HepG2 (cell line): ENCODE data around the gene NKAIN4. TPM values are rescaled to one million over a fixed set of nuclear protein-coding genes. Genes with fewer than 3 reads are reported as not detected.
A peak's percentile ranks its signal among the peaks of the same experiment; 100 is the strongest.

ENCODE experiments used
- BRCA1 ChIP-seq: sonication (generic); formaldehyde crosslinking; IDR thresholded peaks from 2 replicates; pipeline ENCODE4 v1.4.0; 2020; ENCODE audit warnings: missing genetic modification reagents
- EED ChIP-seq: sonication (generic); formaldehyde crosslinking; IDR thresholded peaks from 2 replicates; pipeline ENCODE4 v1.5.0; 2020; ENCODE audit warnings: mild to moderate bottlenecking, missing genetic modification reagents
- KDM5B ChIP-seq: sonication (generic); formaldehyde crosslinking; IDR thresholded peaks from 2 replicates; pipeline ENCODE4 v1.4.0; 2020; ENCODE audit warnings: missing genetic modification reagents, mild to moderate bottlenecking, borderline replicate concordance
- MAF1 ChIP-seq: sonication (generic); formaldehyde crosslinking; IDR thresholded peaks from 2 replicates; pipeline ENCODE4 v1.5.0; 2020; ENCODE audit warnings: missing genetic modification reagents, borderline replicate concordance
- MAZ ChIP-seq, 2 experiments: sonication (generic) in 1 of 2; formaldehyde crosslinking in 1 of 2; IDR thresholded peaks; 2 replicates each; pipeline versions ENCODE4 v1.5.0 to v1.6.1; 2012 to 2020; ENCODE audit warnings: low read depth in 2 of 2, mild to moderate bottlenecking in 2 of 2, borderline replicate concordance in 1 of 2, improper control_type of control experiment in 1 of 2, low read length in 1 of 2, missing genetic modification reagents in 1 of 2, moderate library complexity in 1 of 2
- NFE2L2 ChIP-seq: fragments of 150-350 bp; IDR thresholded peaks from 2 replicates; pipeline ENCODE4 v1.6.1; 2014; ENCODE audit warnings: low read length
- RFX3 ChIP-seq: IDR thresholded peaks from 2 replicates; pipeline ENCODE4 v1.6.1; 2016; ENCODE audit warnings: missing biosample characterization, missing genetic modification reagents
- ZNF143 ChIP-seq: sonication (generic); formaldehyde crosslinking; IDR thresholded peaks from 2 replicates; pipeline ENCODE4 v1.4.0; 2020; ENCODE audit warnings: missing genetic modification reagents
- ZNF264 ChIP-seq: sonication (generic); formaldehyde crosslinking; IDR thresholded peaks from 2 replicates; pipeline ENCODE4 v1.4.0; 2020; ENCODE audit warnings: missing genetic modification reagents
- ZNF558 ChIP-seq: sonication (generic); formaldehyde crosslinking; IDR thresholded peaks from 2 replicates; pipeline ENCODE4 v1.9.0; 2022; ENCODE audit warnings: mild to moderate bottlenecking, missing genetic modification reagents, borderline replicate concordance
- ZNF781 ChIP-seq: sonication (generic); formaldehyde crosslinking; IDR thresholded peaks from 2 replicates; pipeline ENCODE4 v1.5.1; 2020; ENCODE audit warnings: borderline replicate concordance, mild to moderate bottlenecking, missing genetic modification reagents; ENCODE audit errors: not compliant biosample characterization
- polyA plus RNA-seq, 8 experiments: library from polyadenylated mRNA; depleted of rRNA in 3 of 8; stranded (reverse) in 7 of 8; unstranded in 1 of 8; fragments of >200 nt; fragmentation: Illumina TruSeq in 4 of 8; extraction: Trizol in 4 of 8; gene quantifications; 2 replicates each; pipeline versions ENCODE4 v1.2.1 to v1.2.3, GENCODE V29; 2011 to 2016; ENCODE audit warnings: low read depth in 4 of 8, missing spikeins in 1 of 8, mixed read lengths in 1 of 8; ENCODE audit not compliant: insufficient read depth in 1 of 8
- total RNA-seq, 5 experiments: library from RNA; depleted of rRNA; stranded (reverse); fragments of >200 nt; fragmentation: Illumina TruSeq; extraction: Trizol; gene quantifications; 2 replicates each; pipeline ENCODE4 v1.2.3, GENCODE V29; 2016; ENCODE audit warnings: low read depth in 1 of 5
- TF ChIP-seq, protein P1 (sequence below): fragments of 450-650 bp; IDR thresholded peaks from 2 replicates; pipeline ENCODE4 v1.6.1; 2017; ENCODE audit warnings: mild to moderate bottlenecking
- TF ChIP-seq, protein P2 (sequence below): sonication (generic); formaldehyde crosslinking; IDR thresholded peaks from 2 replicates; pipeline ENCODE4 v1.4.0; 2020; ENCODE audit warnings: missing genetic modification reagents, borderline replicate concordance
- TF ChIP-seq, protein P3 (sequence below): sonication (generic); formaldehyde crosslinking; IDR thresholded peaks from 2 replicates; pipeline ENCODE4 v1.5.0; 2020; ENCODE audit warnings: mild to moderate bottlenecking, missing genetic modification reagents
- TF ChIP-seq, protein P4 (sequence below): sonication (generic); formaldehyde crosslinking; IDR thresholded peaks from 2 replicates; pipeline ENCODE4 v1.8.0; 2022; ENCODE audit warnings: mild to moderate bottlenecking, missing genetic modification reagents; ENCODE audit not compliant: insufficient replicate concordance

The NKAIN4 gene
- total and polyA plus RNA-seq, 2 of the 13 experiments (the other 11 are each of a cell fraction or from before 2014, with no cell fraction given), result not detected

DNA sequence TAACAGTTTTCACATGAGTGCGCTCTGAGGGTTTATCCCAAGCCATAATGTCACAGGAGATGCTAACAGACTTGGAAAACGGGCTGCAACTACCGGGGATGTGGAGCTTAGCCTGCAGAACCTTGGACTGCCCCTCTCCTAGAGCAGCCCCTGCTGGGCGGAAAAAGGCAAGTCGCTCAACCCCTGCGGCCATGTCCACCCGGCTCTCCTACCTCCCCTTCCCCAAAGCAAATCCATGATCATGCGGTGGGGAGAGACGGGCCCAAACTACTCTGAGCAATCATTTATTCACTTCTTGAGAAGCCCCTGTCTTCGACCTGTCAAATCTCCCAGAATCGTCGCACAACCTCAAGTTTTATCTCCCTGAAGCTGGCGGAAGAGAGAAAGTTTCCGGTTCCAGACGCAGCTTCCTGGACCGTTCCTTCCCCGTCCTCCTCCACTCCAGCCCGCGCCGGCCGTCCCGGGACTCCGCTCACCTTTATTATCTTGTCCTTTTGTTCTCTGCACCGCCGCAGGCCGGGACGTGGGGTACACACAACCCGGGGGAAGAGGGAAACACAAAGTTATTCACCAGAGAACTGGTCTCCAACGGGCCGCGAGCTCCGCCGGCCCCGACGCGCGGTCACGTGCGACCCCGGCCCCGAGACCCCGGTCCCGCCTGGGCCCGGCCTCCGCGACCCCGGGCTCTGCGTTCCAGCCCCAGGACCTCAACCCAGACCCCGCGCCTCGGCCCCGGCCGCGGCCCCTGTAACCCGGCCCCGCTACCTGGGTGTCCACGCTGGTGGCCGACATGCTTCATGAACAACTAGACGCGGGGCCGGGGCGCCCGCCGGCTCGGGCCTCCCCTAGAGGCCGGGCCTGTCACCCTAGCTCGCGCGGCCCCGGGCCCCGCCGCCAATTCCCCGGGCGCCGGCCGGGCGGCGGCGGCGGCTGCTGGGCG is 38.9 kb downstream of the NKAIN4 start (continued):
- TF ChIP-seq, protein P1, sequence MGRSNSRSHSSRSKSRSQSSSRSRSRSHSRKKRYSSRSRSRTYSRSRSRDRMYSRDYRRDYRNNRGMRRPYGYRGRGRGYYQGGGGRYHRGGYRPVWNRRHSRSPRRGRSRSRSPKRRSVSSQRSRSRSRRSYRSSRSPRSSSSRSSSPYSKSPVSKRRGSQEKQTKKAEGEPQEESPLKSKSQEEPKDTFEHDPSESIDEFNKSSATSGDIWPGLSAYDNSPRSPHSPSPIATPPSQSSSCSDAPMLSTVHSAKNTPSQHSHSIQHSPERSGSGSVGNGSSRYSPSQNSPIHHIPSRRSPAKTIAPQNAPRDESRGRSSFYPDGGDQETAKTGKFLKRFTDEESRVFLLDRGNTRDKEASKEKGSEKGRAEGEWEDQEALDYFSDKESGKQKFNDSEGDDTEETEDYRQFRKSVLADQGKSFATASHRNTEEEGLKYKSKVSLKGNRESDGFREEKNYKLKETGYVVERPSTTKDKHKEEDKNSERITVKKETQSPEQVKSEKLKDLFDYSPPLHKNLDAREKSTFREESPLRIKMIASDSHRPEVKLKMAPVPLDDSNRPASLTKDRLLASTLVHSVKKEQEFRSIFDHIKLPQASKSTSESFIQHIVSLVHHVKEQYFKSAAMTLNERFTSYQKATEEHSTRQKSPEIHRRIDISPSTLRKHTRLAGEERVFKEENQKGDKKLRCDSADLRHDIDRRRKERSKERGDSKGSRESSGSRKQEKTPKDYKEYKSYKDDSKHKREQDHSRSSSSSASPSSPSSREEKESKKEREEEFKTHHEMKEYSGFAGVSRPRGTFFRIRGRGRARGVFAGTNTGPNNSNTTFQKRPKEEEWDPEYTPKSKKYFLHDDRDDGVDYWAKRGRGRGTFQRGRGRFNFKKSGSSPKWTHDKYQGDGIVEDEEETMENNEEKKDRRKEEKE, result no peak
- TF ChIP-seq, protein P2, sequence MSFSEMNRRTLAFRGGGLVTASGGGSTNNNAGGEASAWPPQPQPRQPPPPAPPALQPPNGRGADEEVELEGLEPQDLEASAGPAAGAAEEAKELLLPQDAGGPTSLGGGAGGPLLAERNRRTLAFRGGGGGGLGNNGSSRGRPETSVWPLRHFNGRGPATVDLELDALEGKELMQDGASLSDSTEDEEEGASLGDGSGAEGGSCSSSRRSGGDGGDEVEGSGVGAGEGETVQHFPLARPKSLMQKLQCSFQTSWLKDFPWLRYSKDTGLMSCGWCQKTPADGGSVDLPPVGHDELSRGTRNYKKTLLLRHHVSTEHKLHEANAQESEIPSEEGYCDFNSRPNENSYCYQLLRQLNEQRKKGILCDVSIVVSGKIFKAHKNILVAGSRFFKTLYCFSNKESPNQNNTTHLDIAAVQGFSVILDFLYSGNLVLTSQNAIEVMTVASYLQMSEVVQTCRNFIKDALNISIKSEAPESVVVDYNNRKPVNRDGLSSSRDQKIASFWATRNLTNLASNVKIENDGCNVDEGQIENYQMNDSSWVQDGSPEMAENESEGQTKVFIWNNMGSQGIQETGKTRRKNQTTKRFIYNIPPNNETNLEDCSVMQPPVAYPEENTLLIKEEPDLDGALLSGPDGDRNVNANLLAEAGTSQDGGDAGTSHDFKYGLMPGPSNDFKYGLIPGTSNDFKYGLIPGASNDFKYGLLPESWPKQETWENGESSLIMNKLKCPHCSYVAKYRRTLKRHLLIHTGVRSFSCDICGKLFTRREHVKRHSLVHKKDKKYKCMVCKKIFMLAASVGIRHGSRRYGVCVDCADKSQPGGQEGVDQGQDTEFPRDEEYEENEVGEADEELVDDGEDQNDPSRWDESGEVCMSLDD, result 0 out of 2 replicates have a peak, but pooled peaks have one; percentile 7
- peak; percentile 68; the same call in 1 of the 2 replicates for TF ChIP-seq EED (CRISPR knock-in tag)
- no peak for TF ChIP-seq NFE2L2
- TF ChIP-seq MAZ (IDR thresholded peaks at IDR 0.05; ENCODE audit: borderline replicate concordance, low read depth, low read length), result peak; percentile 64; the same call in 1 of the 2 replicates
- TF ChIP-seq MAZ (CRISPR knock-in tag; IDR thresholded peaks at IDR 0.05; ENCODE audit: low read depth), result no peak
- TF ChIP-seq MAF1 (CRISPR knock-in tag), result peak; percentile 66; the same call in 1 of the 2 replicates
- TF ChIP-seq BRCA1, result peak; percentile 51; the same call in 1 of the 2 replicates
- TF ChIP-seq KDM5B (CRISPR knock-in tag), result 0 out of 2 replicates have a peak, but pooled peaks have one; percentile 61
- no peak for TF ChIP-seq RFX3 (CRISPR knock-in tag)
- peak; percentile 44; the same call in 1 of the 2 replicates for TF ChIP-seq ZNF143 (CRISPR knock-in tag)
- TF ChIP-seq, protein P3, sequence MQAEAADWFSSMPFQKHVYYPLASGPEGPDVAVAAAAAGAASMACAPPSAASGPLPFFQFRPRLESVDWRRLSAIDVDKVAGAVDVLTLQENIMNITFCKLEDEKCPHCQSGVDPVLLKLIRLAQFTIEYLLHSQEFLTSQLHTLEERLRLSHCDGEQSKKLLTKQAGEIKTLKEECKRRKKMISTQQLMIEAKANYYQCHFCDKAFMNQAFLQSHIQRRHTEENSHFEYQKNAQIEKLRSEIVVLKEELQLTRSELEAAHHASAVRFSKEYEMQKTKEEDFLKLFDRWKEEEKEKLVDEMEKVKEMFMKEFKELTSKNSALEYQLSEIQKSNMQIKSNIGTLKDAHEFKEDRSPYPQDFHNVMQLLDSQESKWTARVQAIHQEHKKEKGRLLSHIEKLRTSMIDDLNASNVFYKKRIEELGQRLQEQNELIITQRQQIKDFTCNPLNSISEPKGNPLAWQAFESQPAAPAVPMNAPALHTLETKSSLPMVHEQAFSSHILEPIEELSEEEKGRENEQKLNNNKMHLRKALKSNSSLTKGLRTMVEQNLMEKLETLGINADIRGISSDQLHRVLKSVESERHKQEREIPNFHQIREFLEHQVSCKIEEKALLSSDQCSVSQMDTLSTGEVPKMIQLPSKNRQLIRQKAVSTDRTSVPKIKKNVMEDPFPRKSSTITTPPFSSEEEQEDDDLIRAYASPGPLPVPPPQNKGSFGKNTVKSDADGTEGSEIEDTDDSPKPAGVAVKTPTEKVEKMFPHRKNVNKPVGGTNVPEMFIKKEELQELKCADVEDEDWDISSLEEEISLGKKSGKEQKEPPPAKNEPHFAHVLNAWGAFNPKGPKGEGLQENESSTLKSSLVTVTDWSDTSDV (CRISPR knock-in tag), result 0 out of 2 replicates have a peak, but pooled peaks have one; percentile 20
- 0 out of 2 replicates have a peak, but pooled peaks have one; percentile 39 for TF ChIP-seq ZNF264
- TF ChIP-seq, protein P4, sequence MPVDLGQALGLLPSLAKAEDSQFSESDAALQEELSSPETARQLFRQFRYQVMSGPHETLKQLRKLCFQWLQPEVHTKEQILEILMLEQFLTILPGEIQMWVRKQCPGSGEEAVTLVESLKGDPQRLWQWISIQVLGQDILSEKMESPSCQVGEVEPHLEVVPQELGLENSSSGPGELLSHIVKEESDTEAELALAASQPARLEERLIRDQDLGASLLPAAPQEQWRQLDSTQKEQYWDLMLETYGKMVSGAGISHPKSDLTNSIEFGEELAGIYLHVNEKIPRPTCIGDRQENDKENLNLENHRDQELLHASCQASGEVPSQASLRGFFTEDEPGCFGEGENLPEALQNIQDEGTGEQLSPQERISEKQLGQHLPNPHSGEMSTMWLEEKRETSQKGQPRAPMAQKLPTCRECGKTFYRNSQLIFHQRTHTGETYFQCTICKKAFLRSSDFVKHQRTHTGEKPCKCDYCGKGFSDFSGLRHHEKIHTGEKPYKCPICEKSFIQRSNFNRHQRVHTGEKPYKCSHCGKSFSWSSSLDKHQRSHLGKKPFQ (CRISPR knock-in tag), result peak; percentile 6
- TF ChIP-seq ZNF781 (CRISPR knock-in tag), result peak; percentile 59
- TF ChIP-seq ZNF558, result peak; percentile 38; the same call in 1 of the 2 replicates
